ENCODE measurements around the gene STUB1.

STUB1 gene

GRCh38 chr16:667780-668518 is 12.3 kb upstream of the STUB1 start, which contains the start of gene RHOT2:
Gene RHOT2, plus strand, starts transcription at chr16:668132. Its CDS starts 68 bp downstream, at chr16:668200.
- peak; percentile 68 for DNase-seq

- DNase-seq: no peak
Measured at GRCh38 chr16:668519-669171, 11.6 kb upstream of the STUB1 start.

- no peak for DNase-seq
Measured at GRCh38 chr16:669666-670065, 10.5 kb upstream of the STUB1 start.

- no peak for DNase-seq
Measured at GRCh38 chr16:670485-671352, 9.5 kb upstream of the STUB1 start.

GRCh38 chr16:671353-672131 is 8.7 kb upstream of the STUB1 start:
- no peak for DNase-seq

- no peak for DNase-seq
Measured at GRCh38 chr16:672371-672770, 7.8 kb upstream of the STUB1 start.

- no peak for DNase-seq
Measured at GRCh38 chr16:672851-673250, 7.4 kb upstream of the STUB1 start.

- DNase-seq: no peak
Measured at GRCh38 chr16:673399-673991, 6.7 kb upstream of the STUB1 start.

GRCh38 chr16:674214-674881 is 5.9 kb upstream of the STUB1 start:
- no peak for DNase-seq

GRCh38 chr16:674968-675883 is 5.0 kb upstream of the STUB1 start, which contains the start of gene RHBDL1:
Gene RHBDL1, plus strand, starts transcription at chr16:675671. Its CDS starts 120 bp downstream, at chr16:675791.
- DNase-seq: peak; percentile 33

GRCh38 chr16:675884-676564 is 4.2 kb upstream of the STUB1 start:
- DNase-seq: no peak

GRCh38 chr16:676565-676902 is 3.7 kb upstream of the STUB1 start:
- no peak for DNase-seq

GRCh38 chr16:676913-677312 is 3.3 kb upstream of the STUB1 start:
- no peak for DNase-seq

GRCh38 chr16:677316-678190 is 2.7 kb upstream of the STUB1 start:
- no peak for DNase-seq

- no peak for DNase-seq
Measured at GRCh38 chr16:678209-678857, 1.9 kb upstream of the STUB1 start.

- peak; percentile 54 for DNase-seq
Measured at GRCh38 chr16:678858-679813, 1.1 kb upstream of the STUB1 start.

GRCh38 chr16:680625-680945 is 375 bp downstream of the STUB1 start:
- DNase-seq: no peak

All from DMS 273 treated with DMSO at 0.1 percent for 48 hours (cell line).